H9 (cell line): Measurements from ENCODE around the gene CTNNA1. TPM values are rescaled to one million over a fixed set of nuclear protein-coding genes. Genes with fewer than 3 reads are reported as not detected.
A peak's percentile ranks its signal among the peaks of the same experiment; 100 is the strongest.

Experiments
- DNase-seq: peaks from one replicate; pipeline ENCODE4 v3.0.0-alpha.2; 2017
- H2AFZ ChIP-seq: one replicate; pipeline ENCODE4 v1.6.1; 2013; ENCODE audit warnings: mild to moderate bottlenecking, low read length, control low read depth, moderate library complexity
- H2AK5ac ChIP-seq: 2 replicates; pipeline ENCODE4 v1.6.1; 2013; ENCODE audit warnings: low read length, control low read depth, mixed read lengths; ENCODE audit not compliant: insufficient read length
- H2BK120ac ChIP-seq: one replicate; pipeline ENCODE4 v1.6.1; 2013; ENCODE audit warnings: low read depth, mild to moderate bottlenecking, low read length, control low read depth, inconsistent platforms; ENCODE audit not compliant: poor library complexity, severe bottlenecking
- H2BK12ac ChIP-seq: 2 replicates; pipeline ENCODE4 v1.6.1; 2013; ENCODE audit warnings: low read length, control low read depth, mixed read lengths, low read depth; ENCODE audit not compliant: insufficient read length
- H2BK15ac ChIP-seq: 2 replicates; pipeline ENCODE4 v1.6.1; 2013; ENCODE audit warnings: low read depth, low read length, control low read depth
- H2BK20ac ChIP-seq: one replicate; pipeline ENCODE4 v1.6.1; 2013; ENCODE audit warnings: low read depth, mild to moderate bottlenecking, low read length, control low read depth, inconsistent platforms; ENCODE audit not compliant: poor library complexity, severe bottlenecking
- H2BK5ac ChIP-seq: 2 replicates; pipeline ENCODE4 v1.6.1; 2013; ENCODE audit warnings: low read length, control low read depth, mixed read lengths; ENCODE audit not compliant: insufficient read length
- H3K14ac ChIP-seq: 2 replicates; pipeline ENCODE4 v1.6.1; 2013; ENCODE audit warnings: low read length, control low read depth; ENCODE audit not compliant: insufficient read depth
- H3K18ac ChIP-seq: 2 replicates; pipeline ENCODE4 v1.6.1; 2013; ENCODE audit warnings: low read depth, mild to moderate bottlenecking, mixed read lengths, low read length, control low read depth; ENCODE audit not compliant: insufficient read length
- H3K23ac ChIP-seq: 2 replicates; pipeline ENCODE4 v1.6.1; 2013; ENCODE audit warnings: low read length, control low read depth, mixed read lengths, low read depth; ENCODE audit not compliant: insufficient read length
- H3K23me2 ChIP-seq: 2 replicates; pipeline ENCODE4 v1.6.1; 2013; ENCODE audit warnings: low read depth, mild to moderate bottlenecking, mixed read lengths, low read length, control low read depth; ENCODE audit not compliant: insufficient read length, poor library complexity, severe bottlenecking
- H3K27ac ChIP-seq: 2 replicates; pipeline ENCODE4 v1.5.1; 2013; ENCODE audit warnings: low read length, control low read depth, mixed read lengths, low read depth; ENCODE audit not compliant: insufficient read length
- H3K27me3 ChIP-seq: 2 replicates; pipeline ENCODE4 v1.6.1; 2013; ENCODE audit warnings: low read length, control low read depth, inconsistent platforms; ENCODE audit not compliant: insufficient read depth
- H3K4ac ChIP-seq: 2 replicates; pipeline ENCODE4 v1.6.1; 2013; ENCODE audit warnings: low read depth, mild to moderate bottlenecking, control low read depth, inconsistent platforms, low read length, moderate library complexity
- H3K4me1 ChIP-seq: 2 replicates; pipeline ENCODE4 v1.6.1; 2013; ENCODE audit warnings: low read length, control low read depth, inconsistent platforms; ENCODE audit not compliant: insufficient read depth
- H3K4me2 ChIP-seq: 2 replicates; pipeline ENCODE4 v1.6.1; 2013; ENCODE audit warnings: low read length, control low read depth, mixed read lengths; ENCODE audit not compliant: insufficient read length, insufficient read depth
- H3K56ac ChIP-seq: 2 replicates; pipeline ENCODE4 v1.6.1; 2013; ENCODE audit warnings: low read depth, mild to moderate bottlenecking, mixed read lengths, low read length, control low read depth; ENCODE audit not compliant: insufficient read length
- H3K79me1 ChIP-seq: 2 replicates; pipeline ENCODE4 v1.6.1; 2013; ENCODE audit warnings: low read depth, mild to moderate bottlenecking, moderate library complexity, low read length, control low read depth, inconsistent platforms; ENCODE audit not compliant: insufficient read depth, poor library complexity, severe bottlenecking
- H3K79me2 ChIP-seq: 2 replicates; pipeline ENCODE4 v1.6.1; 2013; ENCODE audit warnings: low read length, control low read depth, inconsistent platforms; ENCODE audit not compliant: insufficient read depth
- H3K9ac ChIP-seq: 2 replicates; pipeline ENCODE4 v1.6.1; 2013; ENCODE audit warnings: low read length, control low read depth, mixed read lengths; ENCODE audit not compliant: insufficient read length; ENCODE audit errors: extremely low read depth
- H3K9me3 ChIP-seq: one replicate; pipeline ENCODE4 v1.6.1; 2013; ENCODE audit warnings: low read depth, low read length, inconsistent platforms; ENCODE audit not compliant: control insufficient read depth
- H3T11ph ChIP-seq: one replicate; pipeline ENCODE4 v1.6.1; 2013; ENCODE audit warnings: mild to moderate bottlenecking, low read length, control low read depth, inconsistent platforms
- H4K20me1 ChIP-seq: one replicate; pipeline ENCODE4 v1.6.1; 2013; ENCODE audit not compliant: control insufficient read depth, insufficient read length, insufficient read depth
- H4K5ac ChIP-seq: 2 replicates; pipeline ENCODE4 v1.6.1; 2013; ENCODE audit warnings: low read depth, mild to moderate bottlenecking, mixed read lengths, low read length, control low read depth; ENCODE audit not compliant: insufficient read length
- H4K8ac ChIP-seq: replicated peaks from 2 replicates; pipeline ENCODE4 v1.6.1; 2013; ENCODE audit warnings: low read length, control low read depth, mixed read lengths, low read depth; ENCODE audit not compliant: insufficient read length
- H4K91ac ChIP-seq: 2 replicates; pipeline ENCODE4 v1.6.1; 2013; ENCODE audit warnings: low read depth, mild to moderate bottlenecking, moderate library complexity, mixed read lengths, low read length, control low read depth; ENCODE audit not compliant: insufficient read length
- H3K27ac Mint-ChIP-seq, 3 experiments: 2 replicates in 2 of 3; 3 replicates in 1 of 3; pipeline ENCODE4 v1.8.0; 2020 to 2021; ENCODE audit warnings: mixed read lengths in 3 of 3, mild to moderate bottlenecking in 1 of 3, moderate library complexity in 1 of 3
- H3K27me3 Mint-ChIP-seq: 2 replicates; pipeline ENCODE4 v1.8.0; 2021; ENCODE audit warnings: low read depth, mild to moderate bottlenecking, moderate library complexity, mixed read lengths
- H3K36me3 Mint-ChIP-seq, 3 experiments: 2 replicates in 2 of 3; 3 replicates in 1 of 3; pipeline ENCODE4 v1.8.0; 2020 to 2021; ENCODE audit warnings: low read depth in 3 of 3, mixed read lengths in 3 of 3; ENCODE audit not compliant: insufficient read depth in 1 of 3
- H3K4me1 Mint-ChIP-seq, 2 experiments: 2 replicates each; pipeline ENCODE4 v1.8.0; 2020; ENCODE audit warnings: mixed read lengths in 2 of 2
- H3K4me3 Mint-ChIP-seq, 2 experiments: 2 replicates in 1 of 2; 3 replicates in 1 of 2; pipeline ENCODE4 v1.8.0; 2020 to 2021; ENCODE audit warnings: mild to moderate bottlenecking in 2 of 2, mixed read lengths in 2 of 2, moderate library complexity in 1 of 2
- H3K9me3 Mint-ChIP-seq, 2 experiments: 2 replicates in 1 of 2; 3 replicates in 1 of 2; pipeline ENCODE4 v1.8.0; 2020; ENCODE audit warnings: mild to moderate bottlenecking in 2 of 2, mixed read lengths in 2 of 2, moderate library complexity in 1 of 2
- WGBS: extraction: QIAGEN DNeasy Blood & Tissue Kit; methylation state at CpG from one replicate; pipeline ENCODE4 v1.1.7; 2013; ENCODE audit warnings: missing lambda C conversion rate, low lambda C conversion rate, mixed read lengths; ENCODE audit not compliant: insufficient read length; ENCODE audit errors: extremely low coverage; 5-methylcytosine and 5-hydroxymethylcytosine counted together
- total RNA-seq: library from RNA; stranded (reverse); gene quantifications from 2 replicates; pipeline ENCODE4 v1.2.1, GENCODE V29; 2021
- TF ChIP-seq, protein P1 (sequence below): fragments of 200-600 bp; sonication (generic); conservative IDR thresholded peaks from 3 replicates; pipeline ENCODE4 v1.8.0; 2021; ENCODE audit warnings: antibody characterized with exemption, mild to moderate bottlenecking

Gene CTNNA1
- total RNA-seq, 1 experiment from 2014 or later = 354 TPM

DNA sequence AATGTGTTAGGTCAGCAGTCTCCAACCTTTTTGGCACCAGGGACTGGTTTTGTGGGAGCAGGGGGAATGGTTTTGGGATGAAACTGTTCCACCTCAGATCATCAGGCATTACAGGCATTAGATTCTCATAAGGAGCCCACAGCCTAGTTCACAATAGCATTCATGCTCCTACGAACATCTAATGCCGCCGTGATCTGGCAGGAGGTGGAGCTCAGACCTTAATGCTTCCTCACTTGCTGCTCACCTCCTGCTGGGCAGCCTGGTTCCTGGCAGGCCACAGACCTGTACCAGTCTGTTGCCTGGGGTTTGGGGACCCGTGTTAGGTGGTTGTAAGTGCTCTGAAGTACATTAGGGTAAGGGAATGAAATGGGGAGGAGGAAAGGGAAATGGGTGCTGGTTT is 9.7 kb upstream of the CTNNA1 start:
- Histone ChIP-seq H4K5ac (no peak overlapping the region), H2BK20ac (no peak overlapping the region), H2AFZ (no peak overlapping the region), H4K20me1 (no peaks in the 10 kb centered on the region), H3K56ac (no peak overlapping the region), H3K4me2 (no peak overlapping the region), H4K8ac (no peak overlapping the region), H3K18ac (no peak overlapping the region), H2BK120ac (no peak overlapping the region), H3K14ac (no peak overlapping the region), H2AK5ac (no peak overlapping the region), H3K9me3 (no peaks in the 10 kb centered on the region), H3K23me2 (no peaks in the 10 kb centered on the region), H3K79me2 (no peaks in the 10 kb centered on the region), H3K23ac (no peak overlapping the region), H3K79me1 (no peaks in the 10 kb centered on the region), H2BK5ac (no peak overlapping the region), H4K91ac (no peak overlapping the region), H2BK12ac (no peak overlapping the region), H3K9ac (no peak overlapping the region), H3K27ac (no peak overlapping the region), H3K4me1 (no peaks in the 10 kb centered on the region; the same call in 1 of the 2 replicates), H3K4ac (no peak overlapping the region), H2BK15ac (no peak overlapping the region), H3K27me3 (no peaks in the 10 kb centered on the region), H3T11ph (no peak overlapping the region)
- Mint-ChIP-seq H3K4me1 (peaks cover 22% of the 10 kb centered on the region in 2 experiments), H3K4me3 (no peak overlapping the region), H3K27ac (no peak overlapping the region; a peak in 1 of 7 replicates), H3K27me3 (no peaks in the 10 kb centered on the region), H3K36me3 (no peaks in the 10 kb centered on the region), H3K9me3 (no peaks in the 10 kb centered on the region)
- no CpG with 5 or more reads among the region's 4 CpGs for WGBS
- DNase-seq = peak; percentile 45
- TF ChIP-seq, protein P1, sequence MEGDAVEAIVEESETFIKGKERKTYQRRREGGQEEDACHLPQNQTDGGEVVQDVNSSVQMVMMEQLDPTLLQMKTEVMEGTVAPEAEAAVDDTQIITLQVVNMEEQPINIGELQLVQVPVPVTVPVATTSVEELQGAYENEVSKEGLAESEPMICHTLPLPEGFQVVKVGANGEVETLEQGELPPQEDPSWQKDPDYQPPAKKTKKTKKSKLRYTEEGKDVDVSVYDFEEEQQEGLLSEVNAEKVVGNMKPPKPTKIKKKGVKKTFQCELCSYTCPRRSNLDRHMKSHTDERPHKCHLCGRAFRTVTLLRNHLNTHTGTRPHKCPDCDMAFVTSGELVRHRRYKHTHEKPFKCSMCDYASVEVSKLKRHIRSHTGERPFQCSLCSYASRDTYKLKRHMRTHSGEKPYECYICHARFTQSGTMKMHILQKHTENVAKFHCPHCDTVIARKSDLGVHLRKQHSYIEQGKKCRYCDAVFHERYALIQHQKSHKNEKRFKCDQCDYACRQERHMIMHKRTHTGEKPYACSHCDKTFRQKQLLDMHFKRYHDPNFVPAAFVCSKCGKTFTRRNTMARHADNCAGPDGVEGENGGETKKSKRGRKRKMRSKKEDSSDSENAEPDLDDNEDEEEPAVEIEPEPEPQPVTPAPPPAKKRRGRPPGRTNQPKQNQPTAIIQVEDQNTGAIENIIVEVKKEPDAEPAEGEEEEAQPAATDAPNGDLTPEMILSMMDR = no peak
